NCI-H2227 (cell line): ENCODE data around the gene ADARB2.
"Not testable (repeated sequence)": the region's sequence is repeated elsewhere in the genome, so short reads cannot be mapped to it uniquely, and the experiment has no call there.

Experiments used
- DNase-seq: peaks from one replicate; lab custom pipeline; 2025; ENCODE audit not compliant: unreplicated experiment; lab: John Stamatoyannopoulos, UW

The ADARB2 gene

DNA sequence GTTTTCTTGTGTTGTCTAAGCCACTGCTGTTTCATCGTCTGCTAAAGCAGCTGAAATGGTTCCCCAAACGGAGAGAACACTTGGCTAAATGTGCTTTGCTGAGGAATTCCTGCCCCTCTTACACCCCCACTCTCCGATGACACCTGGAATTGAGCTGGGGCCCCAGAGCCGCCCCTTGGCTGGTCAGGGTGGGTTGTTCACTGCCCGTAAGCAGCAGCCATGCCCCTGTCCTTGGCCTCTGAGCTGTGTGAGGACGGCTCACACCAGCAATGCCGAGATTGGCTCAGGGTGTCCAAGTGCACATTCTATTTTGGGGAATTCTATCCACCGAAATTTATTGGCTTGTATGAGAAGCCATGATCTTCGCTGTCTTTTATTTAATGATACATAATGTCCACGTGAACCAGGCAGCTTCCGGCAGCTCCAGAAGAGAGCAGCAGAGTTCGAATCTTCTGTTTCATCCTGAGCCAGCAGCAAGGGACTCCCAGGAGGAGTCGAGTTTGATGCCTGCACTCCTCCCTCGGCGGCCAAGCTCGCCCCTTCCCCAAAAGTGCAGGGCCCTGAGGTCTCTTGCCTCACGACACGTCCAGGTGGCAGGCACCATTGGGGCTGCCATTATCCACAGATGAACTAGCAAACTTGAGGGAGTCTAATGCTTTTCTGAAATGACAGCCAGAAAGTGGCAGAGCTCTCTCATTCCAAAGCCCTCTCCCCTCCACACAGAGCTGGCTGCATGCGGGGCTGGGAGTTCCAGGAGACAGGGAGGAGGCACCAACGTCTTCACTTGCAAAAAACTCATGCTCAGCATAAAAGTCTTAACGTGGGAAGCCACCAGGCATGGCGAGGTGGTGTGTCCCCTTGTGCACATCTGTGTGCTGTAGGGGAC is 567.1 kb downstream of the ADARB2 start:
- DNase-seq, result no peak

DNA sequence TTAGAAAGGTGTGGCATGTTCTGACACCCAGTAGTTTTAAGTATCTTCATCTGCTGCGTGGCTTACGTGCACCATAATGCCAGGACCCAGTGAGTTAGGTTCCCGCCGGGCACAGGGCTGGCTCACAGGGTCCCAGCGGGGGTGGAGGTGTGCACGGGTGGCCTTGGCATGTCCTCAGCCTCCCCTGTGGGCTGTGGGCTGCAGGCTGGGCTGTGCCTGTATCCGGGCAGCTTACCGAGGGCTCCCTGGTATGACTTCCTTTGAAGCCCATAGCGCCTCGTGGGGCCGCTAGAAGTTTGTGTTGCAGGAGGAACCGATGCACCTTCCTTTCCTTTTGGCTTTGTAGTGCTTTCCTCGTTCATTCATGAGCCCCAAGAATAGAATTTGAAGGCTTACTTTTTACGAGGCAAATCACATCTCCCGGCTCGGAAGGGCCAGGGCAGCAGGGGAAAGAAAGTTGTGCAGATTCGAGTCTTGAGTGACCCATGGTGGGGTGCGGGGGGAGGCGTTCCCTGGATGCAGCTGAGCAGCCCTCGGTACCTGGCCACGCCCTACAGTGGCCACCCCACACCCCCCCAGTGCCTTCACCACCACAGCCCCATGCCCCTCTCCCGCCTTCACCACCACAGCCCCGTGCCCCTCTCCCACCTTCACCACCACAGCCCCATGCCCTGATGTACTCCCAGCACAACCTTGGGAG is 568.0 kb downstream of the ADARB2 start:
- no peak for DNase-seq

DNA sequence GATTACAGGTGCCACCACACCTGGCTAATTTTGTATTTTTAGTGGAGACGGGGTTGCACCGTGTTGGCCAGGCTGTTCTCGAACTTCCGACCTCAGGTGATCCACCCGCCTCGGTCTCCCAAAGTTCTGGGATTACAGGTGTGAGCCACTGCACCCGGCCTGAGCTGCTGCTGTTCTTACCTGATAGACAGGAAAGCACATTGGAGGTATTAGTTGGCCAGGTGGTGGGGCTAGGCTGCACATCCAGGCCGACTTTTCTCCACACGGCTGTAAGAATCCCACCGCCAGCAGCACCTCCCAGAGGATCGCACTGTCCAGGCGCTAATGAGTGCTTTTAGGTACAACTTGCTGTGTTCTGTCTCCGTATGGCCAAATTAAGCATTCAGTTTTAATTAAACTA is 568.6 kb downstream of the ADARB2 start:
- no peak for DNase-seq

DNA sequence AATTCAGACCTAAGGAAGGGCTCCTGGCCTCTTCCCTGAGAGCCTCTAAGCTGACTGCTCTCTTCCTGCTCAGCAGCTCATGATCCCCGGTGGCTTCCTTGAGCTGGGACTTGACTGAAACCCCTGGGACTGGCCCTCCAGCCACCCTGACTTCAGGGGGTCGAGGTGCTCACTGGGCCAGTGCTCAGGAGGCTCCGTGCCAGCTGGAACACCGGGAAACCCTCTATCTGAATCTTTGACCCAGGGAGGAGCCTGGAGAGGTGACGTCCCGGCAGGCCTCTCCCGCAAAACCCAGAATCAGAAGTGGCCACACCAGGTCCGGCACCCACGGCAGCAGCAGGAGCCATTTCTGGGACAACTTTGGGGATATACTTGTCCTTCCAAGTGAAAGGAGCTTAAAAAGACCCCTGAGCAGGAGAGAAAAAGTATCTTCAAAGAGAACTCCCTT is 570.5 kb downstream of the ADARB2 start:
- no peak for DNase-seq

DNA sequence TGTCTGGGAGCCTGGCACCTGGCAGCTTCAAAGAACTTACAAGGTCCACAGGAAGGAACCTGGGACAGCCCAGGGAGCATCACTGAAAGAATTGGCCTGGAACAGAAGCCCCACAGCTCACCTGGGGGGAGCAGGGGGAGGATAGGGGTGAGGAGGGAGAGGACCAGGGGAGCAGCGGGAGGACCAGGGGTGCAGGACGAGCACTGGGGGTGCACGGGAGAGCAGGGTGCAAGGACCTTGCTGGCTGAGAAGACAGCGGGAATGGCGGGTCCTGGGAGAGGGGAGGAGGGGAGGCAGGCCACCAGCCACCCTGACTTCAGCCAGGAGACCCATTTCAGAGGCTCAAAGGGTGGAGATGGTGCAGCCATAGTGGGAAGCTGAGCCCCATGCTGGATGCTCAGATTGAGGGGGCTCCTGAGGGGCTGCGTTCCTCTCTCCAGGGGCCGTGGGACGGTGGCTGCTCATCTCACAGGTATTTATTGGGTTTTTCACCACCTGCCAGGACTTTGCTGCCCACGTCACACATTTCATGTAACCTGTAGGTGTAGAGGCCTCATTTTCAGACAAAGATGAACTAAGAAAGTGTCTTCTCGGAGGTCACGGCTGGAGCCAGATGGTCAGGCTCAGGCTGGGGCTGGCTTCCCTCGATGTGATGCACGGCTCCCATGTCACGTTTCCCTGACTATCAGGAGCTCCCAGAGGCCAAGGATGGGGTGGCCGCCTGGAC is 571.1 kb downstream of the ADARB2 start:
- DNase-seq, result no peak

DNA sequence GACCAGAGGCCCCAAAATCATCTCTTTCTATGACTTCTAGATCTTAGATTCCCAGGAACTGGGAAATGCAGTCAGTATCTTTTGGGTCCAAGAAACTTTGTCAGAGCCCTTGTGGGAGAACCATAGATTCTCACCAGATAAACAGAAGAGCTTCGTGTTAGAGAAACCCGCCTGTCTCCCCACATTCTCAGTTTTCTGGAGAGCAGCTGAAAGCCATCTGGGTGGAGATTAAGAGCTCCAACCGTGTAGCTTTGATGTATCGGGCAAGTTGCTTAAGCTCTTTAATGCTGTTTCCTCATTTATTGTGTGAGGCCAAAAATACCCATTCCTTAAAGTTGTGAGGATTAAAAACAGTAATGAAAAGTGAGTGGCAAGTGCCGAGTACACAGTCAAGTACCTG is 573.5 kb downstream of the ADARB2 start:
- no peak for DNase-seq

DNA sequence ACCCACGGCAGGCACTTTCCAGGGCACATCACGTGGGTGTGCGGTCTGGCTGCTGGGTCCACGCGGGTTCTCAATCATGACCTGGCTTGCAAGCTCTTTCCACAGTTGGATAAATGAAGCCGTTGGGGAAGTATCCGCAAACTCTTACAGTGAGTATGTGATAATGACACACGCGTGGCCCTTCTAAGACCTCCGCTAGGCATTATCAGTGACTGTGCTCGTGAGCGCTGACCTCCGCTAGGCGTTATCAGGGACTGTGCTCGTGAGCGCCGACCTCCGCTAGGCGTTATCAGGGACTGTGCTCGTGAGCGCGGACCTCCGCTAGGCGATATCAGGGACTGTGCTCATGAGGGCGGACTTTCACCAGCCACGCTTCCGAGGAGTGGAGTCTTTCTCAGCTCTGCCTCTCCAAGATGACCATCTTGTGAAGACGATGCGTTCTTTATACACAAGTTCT is 574.1 kb downstream of the ADARB2 start:
- no peak for DNase-seq

- no peak for DNase-seq
Observed at GRCh38 chr10:1162481-1163203, 574.7 kb downstream of the ADARB2 start.

DNA sequence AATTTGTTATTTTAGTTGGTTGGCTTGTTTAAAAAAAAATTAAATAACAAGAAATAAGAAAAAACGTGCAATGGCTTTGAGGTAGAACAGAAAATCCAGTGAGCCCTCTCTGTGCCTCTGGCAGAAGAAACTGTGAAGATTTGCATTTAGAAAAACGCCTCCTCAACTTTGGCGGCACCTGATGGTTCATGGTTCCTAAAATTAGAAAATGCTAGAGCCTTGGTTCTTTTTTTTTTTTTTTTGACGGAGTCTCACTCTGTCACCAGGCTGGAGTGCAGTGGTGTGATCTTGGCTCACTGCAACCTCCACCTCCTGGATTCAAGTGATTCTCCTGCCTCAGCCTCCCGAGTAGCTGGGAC is 576.0 kb downstream of the ADARB2 start:
- DNase-seq, result not testable (repeated sequence)

GRCh38 chr10:1160561-1161314 is 576.6 kb downstream of the ADARB2 start:
- DNase-seq, result no peak

GRCh38 chr10:1159131-1160061 is 577.9 kb downstream of the ADARB2 start:
- DNase-seq, result no peak

DNA sequence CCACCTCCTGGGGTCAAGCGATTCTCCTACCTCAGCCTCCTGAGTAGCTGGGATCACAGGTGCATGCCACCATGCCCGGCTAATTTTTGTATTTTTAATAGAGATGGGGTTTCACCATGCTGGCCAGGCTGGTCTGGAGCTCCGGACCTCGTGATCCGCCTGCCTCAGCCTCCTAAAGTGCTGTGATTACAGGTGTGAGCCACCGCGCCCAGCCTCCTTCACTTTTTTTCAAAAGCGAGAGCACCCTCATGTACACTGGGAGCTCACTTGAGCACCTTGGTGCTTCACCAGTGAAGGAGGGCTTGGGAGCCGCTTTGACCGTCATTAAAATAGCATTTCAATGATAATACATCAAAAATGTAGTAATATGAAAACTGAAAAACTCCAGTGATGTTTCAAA is 578.8 kb downstream of the ADARB2 start:
- DNase-seq, result not testable (repeated sequence)

- no peak for DNase-seq
Observed at GRCh38 chr10:1158066-1158465, 579.3 kb downstream of the ADARB2 start.

GRCh38 chr10:1157615-1157933 is 579.8 kb downstream of the ADARB2 start:
- no peak for DNase-seq

DNA sequence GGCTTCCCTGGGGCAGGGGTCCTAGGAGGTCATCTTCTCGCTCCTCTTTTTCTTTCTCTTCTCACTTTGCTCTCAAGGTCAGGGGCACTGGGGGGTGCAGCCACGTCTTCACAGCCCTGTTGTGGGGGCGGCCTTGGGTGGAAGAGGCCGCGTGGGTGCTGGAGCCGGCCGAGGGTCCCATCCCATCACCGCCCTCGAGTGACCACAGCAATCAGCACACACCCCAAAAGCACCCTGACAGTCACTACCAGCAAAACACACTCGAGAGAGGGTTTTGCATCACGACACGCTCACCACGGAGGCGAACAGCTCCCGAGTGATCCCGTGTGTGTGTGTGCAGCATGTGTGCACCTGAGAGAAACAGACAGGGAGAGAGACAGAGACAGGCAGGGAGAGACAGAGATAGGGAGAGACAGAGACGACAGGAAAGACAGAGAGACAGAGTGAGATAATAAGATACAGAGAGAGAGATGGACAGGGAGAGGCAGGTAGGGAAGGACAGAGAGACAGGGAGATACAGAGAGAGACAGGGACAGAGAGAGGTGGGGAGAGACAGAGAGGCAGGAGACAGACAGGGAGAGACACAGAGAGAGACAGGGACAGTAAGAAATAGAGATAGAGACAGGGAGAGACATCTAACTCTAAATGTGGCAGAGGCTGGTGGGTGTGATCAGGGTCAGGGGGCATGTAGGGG is 580.3 kb downstream of the ADARB2 start:
- no peak for DNase-seq

DNA sequence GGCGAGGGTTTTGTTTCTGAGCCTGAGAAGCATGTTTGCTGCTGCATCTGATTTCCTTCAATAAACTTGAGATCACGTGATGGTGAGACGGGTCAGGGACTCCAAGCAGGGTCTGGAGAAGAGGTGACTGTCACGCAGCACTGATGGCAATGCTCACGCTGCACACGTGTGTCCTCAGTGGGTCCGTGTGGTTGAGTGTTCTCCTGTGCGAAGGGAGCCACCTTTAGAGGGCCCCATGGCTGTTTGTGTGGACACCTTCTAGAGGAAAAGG is 580.8 kb downstream of the ADARB2 start:
- no peak for DNase-seq

DNA sequence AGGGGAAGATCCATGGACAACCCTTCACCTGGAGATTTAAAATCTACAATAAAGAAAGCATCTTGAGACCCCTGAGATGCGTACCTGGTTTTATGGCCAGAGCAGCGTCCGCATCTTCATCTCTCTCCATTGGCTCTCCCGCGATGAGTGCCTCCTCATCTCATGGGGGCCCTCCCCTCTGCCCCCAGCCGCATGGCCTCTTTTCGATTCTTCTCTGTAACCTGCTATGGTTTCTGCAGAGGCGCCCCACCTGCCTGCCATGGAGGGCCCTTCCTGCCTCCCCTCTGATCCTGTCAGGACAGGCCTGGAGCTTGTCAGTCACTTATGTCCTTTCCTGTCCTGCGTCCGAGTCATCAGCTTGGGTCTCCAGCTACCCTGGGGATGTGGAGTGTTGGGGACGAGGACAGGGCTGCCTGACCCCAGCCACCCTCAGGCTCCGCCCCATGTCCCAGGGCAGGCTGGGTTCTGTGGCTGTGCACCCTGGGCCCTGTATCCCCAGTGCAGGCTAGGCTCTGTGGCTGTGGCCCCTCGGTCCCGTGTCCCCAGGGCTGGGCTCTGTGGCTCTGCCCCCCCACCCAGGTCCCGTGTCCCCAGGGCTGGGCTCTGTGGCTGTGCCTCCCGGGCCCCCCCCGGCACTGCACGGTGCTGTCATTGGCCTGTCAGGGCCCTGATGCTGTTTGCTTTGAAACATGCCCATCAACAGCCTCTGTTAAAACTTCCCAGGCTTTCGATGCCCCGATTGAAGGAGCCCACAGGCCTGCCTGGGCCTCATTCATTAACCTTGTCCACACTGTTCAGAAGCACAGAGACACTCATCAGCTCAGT is 581.3 kb downstream of the ADARB2 start:
- DNase-seq, result no peak
